Upper lobe of left lung (tissue), 6 donors: ENCODE results near the gene MS4A10. TPM values are rescaled to one million over a fixed set of nuclear protein-coding genes. Genes with fewer than 3 reads are reported as not detected.

ENCODE experiments used
- ATAC-seq, 2 donors: fragments of 200-7000 bp; cut with Tn5 transposase; one replicate each; pipeline ENCODE4 v1.9.1; 2022; ENCODE audit warnings: mild to moderate bottlenecking in 2 of 2, moderate library complexity in 2 of 2; ENCODE audit not compliant: low FRiP score in 2 of 2
- DNase-seq, 2 donors: peaks; one replicate each; pipeline ENCODE4 v3.0.0-alpha.2; 2019 to 2020
- H3K27ac ChIP-seq, 4 donors: fragments of 200-600 bp; sonication (generic); one replicate each; pipeline ENCODE4 v1.5.1; 2016 to 2019
- H3K27me3 ChIP-seq, 4 donors: fragments of 200-600 bp; sonication (generic); one replicate each; pipeline ENCODE4 v1.5.1; 2017 to 2019
- H3K36me3 ChIP-seq, 4 donors: fragments of 200-600 bp; sonication (generic); one replicate each; pipeline ENCODE4 v1.5.1; 2016 to 2019
- H3K4me1 ChIP-seq, 4 donors: fragments of 200-600 bp; sonication (generic); one replicate each; pipeline ENCODE4 v1.5.1; 2018 to 2019
- H3K4me3 ChIP-seq, 4 donors: fragments of 200-600 bp; sonication (generic); one replicate each; pipeline ENCODE4 v1.5.1; 2017 to 2019; ENCODE audit warnings: mild to moderate bottlenecking in 2 of 4, moderate library complexity in 1 of 4
- H3K9me3 ChIP-seq, 4 donors: fragments of 200-600 bp; sonication (generic); one replicate each; pipeline ENCODE4 v1.5.1; 2018 to 2019
- EP300 ChIP-seq, 4 donors: sonication (generic); formaldehyde crosslinking; IDR thresholded peaks; one replicate each; pipeline ENCODE4 v1.5.1; 2017; ENCODE audit warnings: antibody characterized with exemption in 4 of 4, control low read depth in 2 of 4
- POLR2A ChIP-seq, 4 donors: fragments of 450-650 bp; IDR thresholded peaks; one replicate each; pipeline ENCODE4 v1.5.1; 2016 to 2017; ENCODE audit warnings: antibody characterized with exemption in 4 of 4, mild to moderate bottlenecking in 2 of 4
- POLR2AphosphoS5 ChIP-seq, 2 donors: sonication (generic); formaldehyde crosslinking; IDR thresholded peaks; one replicate each; pipeline ENCODE4 v1.5.1; 2017; ENCODE audit warnings: antibody characterized with exemption in 2 of 2
- WGBS, 2 donors: methylation state at CpG; one replicate each; pipeline ENCODE4 v1.1.5; 2017 to 2018; 5-methylcytosine and 5-hydroxymethylcytosine counted together
- total RNA-seq, 6 donors: library from RNA; depleted of rRNA in 4 of 6; stranded (reverse); fragments of >200 nt in 4 of 6; gene quantifications; one replicate each; pipeline versions ENCODE4 v1.1.0 to v1.2.1, GENCODE V29; 2016 to 2021
- TF ChIP-seq, protein P1 (sequence below), 6 experiments: fragments of 450-650 bp in 4 of 6; fragments of 200-600 bp in 2 of 6; sonication (generic) in 2 of 6; IDR thresholded peaks; one replicate each; pipeline ENCODE4 v1.5.1; 2016 to 2019; ENCODE audit warnings: antibody characterized with exemption in 6 of 6
- donor health status: DM: no; HTN: no; CAD: no; lungs with moderate emphysema.
- donor health status: DM: no; HTN: yes; CAD: no; lungs with severe emphysema.

MS4A10 gene
- total RNA-seq, 6 donors from 2014 or later, result not detected

DNA sequence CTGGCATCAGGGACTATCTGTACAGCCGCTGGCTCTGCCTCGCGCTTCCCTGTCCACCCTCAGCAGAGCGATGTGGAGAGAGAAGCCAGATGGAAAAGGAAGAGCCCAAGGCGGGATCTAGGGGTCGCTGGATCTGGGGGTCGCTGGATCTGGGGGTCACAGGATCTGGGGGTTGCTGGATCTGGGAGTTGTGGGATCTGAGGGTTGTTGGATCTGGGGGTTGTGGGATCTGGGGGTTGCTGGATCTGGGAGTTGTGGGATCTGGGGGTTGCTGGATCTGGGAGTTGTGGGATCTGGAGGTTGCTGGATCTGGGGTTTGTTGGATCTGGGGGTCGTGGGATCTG lies 2.0 kb upstream of the MS4A10 start:
- WGBS, 2 donors, result 86 to 91% methylated on average over 8 of the region's 8 CpGs
- H3K27ac ChIP-seq, result no peak overlapping the region
- peaks cover 0 to 5% (median 2%) of the 10 kb centered on the region in 4 donors for H3K4me1 ChIP-seq
- no peaks in the 10 kb centered on the region for H3K27me3 ChIP-seq
- no peaks in the 10 kb centered on the region for H3K9me3 ChIP-seq
- TF ChIP-seq POLR2AphosphoS5 (IDR thresholded peaks at IDR 0.05) (no peak), POLR2A (IDR thresholded peaks at IDR 0.05) (no peak), EP300 (IDR thresholded peaks at IDR 0.05) (no peak)
- TF ChIP-seq, protein P1, sequence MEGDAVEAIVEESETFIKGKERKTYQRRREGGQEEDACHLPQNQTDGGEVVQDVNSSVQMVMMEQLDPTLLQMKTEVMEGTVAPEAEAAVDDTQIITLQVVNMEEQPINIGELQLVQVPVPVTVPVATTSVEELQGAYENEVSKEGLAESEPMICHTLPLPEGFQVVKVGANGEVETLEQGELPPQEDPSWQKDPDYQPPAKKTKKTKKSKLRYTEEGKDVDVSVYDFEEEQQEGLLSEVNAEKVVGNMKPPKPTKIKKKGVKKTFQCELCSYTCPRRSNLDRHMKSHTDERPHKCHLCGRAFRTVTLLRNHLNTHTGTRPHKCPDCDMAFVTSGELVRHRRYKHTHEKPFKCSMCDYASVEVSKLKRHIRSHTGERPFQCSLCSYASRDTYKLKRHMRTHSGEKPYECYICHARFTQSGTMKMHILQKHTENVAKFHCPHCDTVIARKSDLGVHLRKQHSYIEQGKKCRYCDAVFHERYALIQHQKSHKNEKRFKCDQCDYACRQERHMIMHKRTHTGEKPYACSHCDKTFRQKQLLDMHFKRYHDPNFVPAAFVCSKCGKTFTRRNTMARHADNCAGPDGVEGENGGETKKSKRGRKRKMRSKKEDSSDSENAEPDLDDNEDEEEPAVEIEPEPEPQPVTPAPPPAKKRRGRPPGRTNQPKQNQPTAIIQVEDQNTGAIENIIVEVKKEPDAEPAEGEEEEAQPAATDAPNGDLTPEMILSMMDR (IDR thresholded peaks at IDR 0.05), result no peak
- H3K36me3 ChIP-seq, result no peaks in the 10 kb centered on the region
- H3K4me3 ChIP-seq, result no peak overlapping the region
- DNase-seq (no peak), ATAC-seq (no peak)

DNA sequence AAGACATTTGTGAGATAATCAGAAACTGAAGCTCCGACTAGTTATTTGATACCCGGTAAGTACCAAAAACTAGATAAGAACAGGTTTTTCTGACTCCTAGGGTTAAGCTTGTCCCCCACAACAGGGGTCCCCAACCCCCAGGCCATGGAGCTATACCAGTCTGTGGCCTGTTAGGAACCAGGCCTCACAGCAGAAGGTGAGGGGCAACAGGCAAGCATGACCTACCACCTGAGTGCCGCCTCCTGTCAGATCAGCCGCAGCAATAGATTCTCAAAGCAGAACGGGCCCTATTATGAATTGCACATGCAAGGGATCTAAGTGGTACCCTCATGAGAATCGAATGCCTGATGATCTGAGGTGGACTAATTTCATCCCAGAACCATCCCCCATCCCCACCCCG lies 1.2 kb upstream of the MS4A10 start:
- TF ChIP-seq POLR2AphosphoS5 (IDR thresholded peaks at IDR 0.05) (no peak), POLR2A (IDR thresholded peaks at IDR 0.05) (no peak), EP300 (IDR thresholded peaks at IDR 0.05) (no peak)
- TF ChIP-seq, protein P1 (IDR thresholded peaks at IDR 0.05), result no peak
- Histone ChIP-seq H3K4me1 (peaks cover 0 to 5% (median 2%) of the 10 kb centered on the region in 4 donors), H3K36me3 (no peaks in the 10 kb centered on the region), H3K27me3 (no peaks in the 10 kb centered on the region), H3K4me3 (no peak overlapping the region), H3K27ac (no peak overlapping the region), H3K9me3 (no peaks in the 10 kb centered on the region)
- 90 to 96% methylated on average over 6 to 7 of the region's 7 CpGs for WGBS, 2 donors
- no peak for DNase-seq
- ATAC-seq, result no peak

DNA sequence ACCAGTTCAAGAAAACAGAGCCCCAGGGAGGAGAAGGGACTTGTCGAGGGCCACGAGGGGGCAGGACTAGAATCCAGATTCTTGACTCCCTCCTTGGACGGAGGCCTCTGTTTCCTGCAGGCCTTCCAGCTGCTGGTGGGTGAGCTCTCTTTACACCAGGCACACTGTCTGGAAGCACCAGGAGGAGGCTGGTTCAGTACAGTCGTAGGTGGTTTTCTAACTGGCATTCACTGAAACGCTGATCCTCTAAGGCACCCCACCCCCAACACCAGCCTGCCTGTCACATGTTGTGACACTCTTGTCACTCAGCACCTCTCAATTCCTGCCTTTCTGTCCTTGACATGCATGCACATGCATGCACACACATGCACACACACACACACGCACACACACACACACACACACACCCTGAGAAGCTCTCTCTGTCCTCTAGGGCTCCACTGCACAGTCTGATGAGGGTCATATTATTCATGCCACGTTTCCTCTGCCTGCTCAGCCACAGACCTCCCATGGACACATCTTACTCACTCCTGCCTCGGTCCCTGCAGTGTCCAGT lies 751 bp downstream of the MS4A10 start:
- no peak for DNase-seq
- Histone ChIP-seq H3K4me3 (no peak overlapping the region), H3K36me3 (no peaks in the 10 kb centered on the region), H3K9me3 (no peaks in the 10 kb centered on the region), H3K27me3 (no peaks in the 10 kb centered on the region), H3K4me1 (peaks cover 0 to 5% (median 2%) of the 10 kb centered on the region in 4 donors), H3K27ac (no peak overlapping the region)
- ATAC-seq, result no peak
- no peak for TF ChIP-seq POLR2AphosphoS5 (IDR thresholded peaks at IDR 0.05)
- TF ChIP-seq, protein P1 (IDR thresholded peaks at IDR 0.05), result no peak
- TF ChIP-seq EP300 (IDR thresholded peaks at IDR 0.05), result no peak
- TF ChIP-seq POLR2A (IDR thresholded peaks at IDR 0.05), result no peak
- WGBS, 2 donors, result 57 to 63% methylated on average over 7 to 8 of the region's 8 CpGs

DNA sequence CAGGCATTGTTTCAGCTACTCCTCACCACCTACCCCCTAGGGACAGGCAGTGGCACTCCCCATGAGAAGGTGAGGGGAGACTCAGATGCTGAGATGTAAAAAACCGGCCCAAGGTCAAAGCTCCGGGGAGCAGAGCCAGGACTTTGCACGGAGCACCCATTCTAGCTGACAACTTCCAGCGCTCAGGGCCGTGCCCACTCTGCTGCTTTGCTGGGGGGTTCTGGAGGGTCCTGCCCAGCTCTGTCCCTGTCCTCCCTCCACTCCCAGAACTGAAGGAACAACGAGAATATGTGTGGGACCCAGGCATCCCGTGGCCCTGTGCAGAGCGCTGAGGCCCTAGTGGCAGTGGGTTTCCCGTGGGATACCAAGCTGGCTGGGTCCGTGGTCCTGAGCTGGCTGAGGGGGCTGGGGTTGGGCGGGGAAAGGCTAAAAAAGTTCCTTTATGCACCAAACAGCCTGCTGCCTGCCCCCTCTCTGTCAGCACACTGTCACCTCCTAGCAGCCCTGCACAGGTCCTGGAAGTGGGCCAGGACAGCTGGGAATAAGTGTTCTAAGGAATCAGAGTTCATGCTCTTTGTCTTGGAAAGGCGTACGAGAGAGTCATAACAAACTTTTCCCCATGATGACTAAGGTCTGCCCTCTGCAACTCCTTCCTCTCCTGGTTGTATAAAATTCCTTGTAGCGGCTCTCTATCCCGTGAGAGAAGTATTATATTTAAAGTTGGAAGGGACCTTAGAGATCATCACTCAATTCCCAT lies 1.9 kb downstream of the MS4A10 start:
- no peaks in the 10 kb centered on the region for H3K27me3 ChIP-seq
- no peak for DNase-seq
- H3K27ac ChIP-seq, result no peak overlapping the region
- no peaks in the 10 kb centered on the region for H3K36me3 ChIP-seq
- peaks cover 0 to 5% (median 2%) of the 10 kb centered on the region in 4 donors for H3K4me1 ChIP-seq
- no peaks in the 10 kb centered on the region for H3K9me3 ChIP-seq
- ATAC-seq, result peak; percentile 5 to 40
- WGBS, 2 donors, result 38 to 70% methylated on average over 6 to 15 of the region's 15 CpGs
- no peak overlapping the region for H3K4me3 ChIP-seq
- TF ChIP-seq POLR2AphosphoS5 (IDR thresholded peaks at IDR 0.05) (peak in 1 of 2 donors; percentile 50), POLR2A (IDR thresholded peaks at IDR 0.05) (no peak)

DNA sequence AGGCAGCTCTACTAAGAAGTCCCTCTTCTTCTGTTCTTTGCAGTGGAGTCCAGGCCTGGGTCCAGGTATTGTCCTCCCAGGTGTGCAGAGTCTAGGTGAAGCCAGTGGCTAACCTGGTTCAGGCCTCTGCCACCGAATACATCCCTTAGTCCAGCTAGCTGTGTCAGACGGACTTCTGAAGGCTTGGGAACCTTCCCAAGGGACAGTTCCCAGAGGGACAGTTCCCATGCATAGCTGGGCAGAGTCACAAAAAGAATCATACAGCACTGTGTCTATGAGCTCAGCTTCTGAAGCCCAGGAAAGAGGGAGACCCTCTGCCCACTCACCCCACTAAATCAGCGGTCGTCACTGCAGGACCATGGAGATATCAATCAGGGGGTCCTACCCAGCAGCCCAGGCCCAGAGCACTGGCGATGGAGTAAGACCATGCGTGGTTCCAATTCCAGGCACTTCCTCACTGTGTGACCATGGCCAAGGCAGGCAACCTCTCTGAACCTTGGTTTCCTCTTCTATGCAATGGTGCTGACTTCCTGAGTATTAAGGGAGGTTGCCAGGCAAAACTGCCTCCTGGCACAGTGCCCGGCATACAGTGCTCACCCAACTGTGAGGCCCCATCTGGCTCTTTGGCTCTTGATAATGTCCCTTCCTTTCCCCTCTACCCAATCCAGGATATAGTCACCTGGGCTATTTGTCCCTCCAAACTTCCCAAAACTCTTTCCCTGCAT lies 3.4 kb downstream of the MS4A10 start:
- Histone ChIP-seq H3K27ac (no peak overlapping the region), H3K4me1 (peaks cover 0 to 5% (median 2%) of the 10 kb centered on the region in 4 donors), H3K4me3 (no peak overlapping the region), H3K9me3 (no peaks in the 10 kb centered on the region), H3K36me3 (no peaks in the 10 kb centered on the region), H3K27me3 (no peaks in the 10 kb centered on the region)
- DNase-seq (no peak), ATAC-seq (no peak)
- TF ChIP-seq EP300 (IDR thresholded peaks at IDR 0.05) (no peak), POLR2AphosphoS5 (IDR thresholded peaks at IDR 0.05) (no peak)
- TF ChIP-seq, protein P1 (IDR thresholded peaks at IDR 0.05), result no peak
- WGBS, 2 donors, result 79 to 91% methylated on average over 5 to 7 of the region's 7 CpGs
